Measurements from ENCODE around the gene ZMYND8. TPM values are rescaled to one million over a fixed set of nuclear protein-coding genes. Genes with fewer than 3 reads are reported as not detected.

ZMYND8 gene
- total and polyA plus RNA-seq, 2 of the 8 experiments (the other 6 are each of a cell fraction or from before 2014, with no cell fraction given) = 50.5 to 163 TPM

DNA sequence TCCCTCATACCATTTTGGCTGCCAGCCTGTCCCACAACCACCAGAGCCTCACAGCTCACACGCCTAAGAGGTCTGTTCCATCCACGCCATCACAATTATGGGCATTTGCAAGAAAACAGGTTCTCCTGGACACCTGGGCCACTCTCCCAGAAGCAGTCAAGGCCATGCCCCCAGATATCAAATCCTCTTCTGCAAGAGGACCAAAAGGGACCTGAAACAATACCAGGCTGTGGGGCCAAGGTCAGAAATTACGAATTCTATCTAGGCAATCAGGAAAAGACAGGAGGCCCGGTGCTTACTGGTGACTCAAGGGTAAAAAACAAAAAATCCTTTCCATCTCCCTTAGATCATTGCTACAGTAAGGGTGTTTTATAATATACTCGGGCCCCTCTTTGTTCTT is 69.8 kb downstream of the ZMYND8 start (continued):
- TF ChIP-seq PHF8 (conservative IDR thresholded peaks at IDR 0.05; ENCODE audit: low read depth, low read length) (no peak), EP300 (IDR thresholded peaks at IDR 0.05; ENCODE audit: borderline replicate concordance in 1 of 2, low read depth in 2 of 2, low read length in 2 of 2) (no peak), CTBP2 (IDR thresholded peaks at IDR 0.05; ENCODE audit: borderline replicate concordance, insufficient read depth, insufficient read length, low read length) (no peak)
- TF ChIP-seq, protein P1, sequence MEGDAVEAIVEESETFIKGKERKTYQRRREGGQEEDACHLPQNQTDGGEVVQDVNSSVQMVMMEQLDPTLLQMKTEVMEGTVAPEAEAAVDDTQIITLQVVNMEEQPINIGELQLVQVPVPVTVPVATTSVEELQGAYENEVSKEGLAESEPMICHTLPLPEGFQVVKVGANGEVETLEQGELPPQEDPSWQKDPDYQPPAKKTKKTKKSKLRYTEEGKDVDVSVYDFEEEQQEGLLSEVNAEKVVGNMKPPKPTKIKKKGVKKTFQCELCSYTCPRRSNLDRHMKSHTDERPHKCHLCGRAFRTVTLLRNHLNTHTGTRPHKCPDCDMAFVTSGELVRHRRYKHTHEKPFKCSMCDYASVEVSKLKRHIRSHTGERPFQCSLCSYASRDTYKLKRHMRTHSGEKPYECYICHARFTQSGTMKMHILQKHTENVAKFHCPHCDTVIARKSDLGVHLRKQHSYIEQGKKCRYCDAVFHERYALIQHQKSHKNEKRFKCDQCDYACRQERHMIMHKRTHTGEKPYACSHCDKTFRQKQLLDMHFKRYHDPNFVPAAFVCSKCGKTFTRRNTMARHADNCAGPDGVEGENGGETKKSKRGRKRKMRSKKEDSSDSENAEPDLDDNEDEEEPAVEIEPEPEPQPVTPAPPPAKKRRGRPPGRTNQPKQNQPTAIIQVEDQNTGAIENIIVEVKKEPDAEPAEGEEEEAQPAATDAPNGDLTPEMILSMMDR (IDR thresholded peaks at IDR 0.05; ENCODE audit: control extremely low read depth in 1 of 3, insufficient read depth in 1 of 3, low read depth in 1 of 3, low read length in 3 of 3) = no peak

Measured in H1 (cell line).